Glomerular endothelial cell (primary cell): Measurements from ENCODE around the gene NUP37. TPM values are rescaled to one million over a fixed set of nuclear protein-coding genes. Genes with fewer than 3 reads are reported as not detected.
"Not testable (repeated sequence)": the region's sequence is repeated elsewhere in the genome, so short reads cannot be mapped to it uniquely, and the experiment has no call there.

Source experiments
- DNase-seq: peaks from one replicate; pipeline ENCODE4 v3.0.0-alpha.2; 2011; ENCODE audit warnings: low read depth, low spot score; ENCODE audit errors: extremely low read depth
- total RNA-seq: library from RNA; depleted of rRNA; stranded (reverse); fragments of >200 nt; gene quantifications from 2 replicates; pipeline ENCODE4 v1.2.3, GENCODE V29; 2015

Gene NUP37
- total RNA-seq, 1 donor from 2014 or later: 24.6 TPM

GRCh38 chr12:102095677-102096263, 24.1 kb downstream of the NUP37 start:
- peak; percentile 16 for DNase-seq

GRCh38 chr12:102093319-102093718, 26.6 kb downstream of the NUP37 start:
- no peak for DNase-seq

- not testable (repeated sequence) for DNase-seq
These were observed 30.6 kb downstream of the NUP37 start for GRCh38 chr12:102089228-102089835.

- DNase-seq: no peak
These were observed 39.1 kb downstream of the NUP37 start for GRCh38 chr12:102080842-102081241.

GRCh38 chr12:102072092-102072491, 47.8 kb downstream of the NUP37 start:
- DNase-seq: not testable (repeated sequence)

GRCh38 chr12:102069707-102070106, 50.2 kb downstream of the NUP37 start:
- no peak for DNase-seq

GRCh38 chr12:102067574-102068258, 52.2 kb downstream of the NUP37 start:
- DNase-seq: no peak

- no peak for DNase-seq
These were observed 55.4 kb downstream of the NUP37 start for GRCh38 chr12:102064476-102064875.

- no peak for DNase-seq
These were observed 56.8 kb downstream of the NUP37 start for GRCh38 chr12:102063069-102063468.

GRCh38 chr12:102062419-102062806, 57.5 kb downstream of the NUP37 start:
- DNase-seq: no peak

GRCh38 chr12:102061560-102062418, 58.1 kb downstream of the NUP37 start, which contains the start of gene WASHC3:
Gene WASHC3 (minus strand): TSS chr12:102061991. CDS start chr12:102061962, 29 bp downstream.
- peak; percentile 62 for DNase-seq

GRCh38 chr12:102061096-102061559, 58.8 kb downstream of the NUP37 start:
- no peak for DNase-seq

- DNase-seq: no peak
These were observed 60.6 kb downstream of the NUP37 start for GRCh38 chr12:102059343-102059742.

GRCh38 chr12:102054345-102054744, 65.6 kb downstream of the NUP37 start:
- DNase-seq: no peak

GRCh38 chr12:102053062-102053349, 66.9 kb downstream of the NUP37 start:
- DNase-seq: no peak

GRCh38 chr12:102052192-102053061, 67.5 kb downstream of the NUP37 start:
- DNase-seq: no peak

GRCh38 chr12:102051431-102051965, 68.4 kb downstream of the NUP37 start:
- no peak for DNase-seq

GRCh38 chr12:102050660-102051430, 69.1 kb downstream of the NUP37 start:
- DNase-seq: no peak

GRCh38 chr12:102043928-102044327, 76.0 kb downstream of the NUP37 start:
- DNase-seq: no peak
